HEK293T (cell line): Measurements from ENCODE around the gene ANO7.

Experiments used
- BHLHE40 ChIP-seq: fragments of 450-650 bp; IDR thresholded peaks from 2 replicates; pipeline ENCODE4 v1.6.1; 2016; ENCODE audit warnings: mild to moderate bottlenecking, moderate library complexity, borderline replicate concordance
- CTBP1 ChIP-seq: fragments of 450-650 bp; IDR thresholded peaks from 2 replicates; pipeline ENCODE4 v1.6.1; 2016; ENCODE audit warnings: borderline replicate concordance
- ELF4 ChIP-seq: fragments of 450-650 bp; IDR thresholded peaks from 2 replicates; pipeline ENCODE4 v1.6.1; 2017; ENCODE audit warnings: antibody characterized with exemption
- FOXK2 ChIP-seq: fragments of 450-650 bp; IDR thresholded peaks from 2 replicates; pipeline ENCODE4 v1.6.1; 2016; ENCODE audit warnings: mild to moderate bottlenecking
- FOXM1 ChIP-seq: fragments of 450-650 bp; IDR thresholded peaks from 2 replicates; pipeline ENCODE4 v1.6.1; 2017; ENCODE audit warnings: mild to moderate bottlenecking, borderline replicate concordance
- L3MBTL2 ChIP-seq: fragments of 450-650 bp; conservative IDR thresholded peaks from 2 replicates; pipeline ENCODE4 v1.6.1; 2016; ENCODE audit warnings: mild to moderate bottlenecking
- SP1 ChIP-seq: fragments of 450-650 bp; IDR thresholded peaks from 2 replicates; pipeline ENCODE4 v1.6.1; 2017
- SUZ12 ChIP-seq: fragments of 450-650 bp; IDR thresholded peaks from 2 replicates; pipeline ENCODE4 v1.6.1; 2016; ENCODE audit warnings: mild to moderate bottlenecking
- TARDBP ChIP-seq: fragments of 450-650 bp; IDR thresholded peaks from 2 replicates; pipeline ENCODE4 v1.6.1; 2016

DNA sequence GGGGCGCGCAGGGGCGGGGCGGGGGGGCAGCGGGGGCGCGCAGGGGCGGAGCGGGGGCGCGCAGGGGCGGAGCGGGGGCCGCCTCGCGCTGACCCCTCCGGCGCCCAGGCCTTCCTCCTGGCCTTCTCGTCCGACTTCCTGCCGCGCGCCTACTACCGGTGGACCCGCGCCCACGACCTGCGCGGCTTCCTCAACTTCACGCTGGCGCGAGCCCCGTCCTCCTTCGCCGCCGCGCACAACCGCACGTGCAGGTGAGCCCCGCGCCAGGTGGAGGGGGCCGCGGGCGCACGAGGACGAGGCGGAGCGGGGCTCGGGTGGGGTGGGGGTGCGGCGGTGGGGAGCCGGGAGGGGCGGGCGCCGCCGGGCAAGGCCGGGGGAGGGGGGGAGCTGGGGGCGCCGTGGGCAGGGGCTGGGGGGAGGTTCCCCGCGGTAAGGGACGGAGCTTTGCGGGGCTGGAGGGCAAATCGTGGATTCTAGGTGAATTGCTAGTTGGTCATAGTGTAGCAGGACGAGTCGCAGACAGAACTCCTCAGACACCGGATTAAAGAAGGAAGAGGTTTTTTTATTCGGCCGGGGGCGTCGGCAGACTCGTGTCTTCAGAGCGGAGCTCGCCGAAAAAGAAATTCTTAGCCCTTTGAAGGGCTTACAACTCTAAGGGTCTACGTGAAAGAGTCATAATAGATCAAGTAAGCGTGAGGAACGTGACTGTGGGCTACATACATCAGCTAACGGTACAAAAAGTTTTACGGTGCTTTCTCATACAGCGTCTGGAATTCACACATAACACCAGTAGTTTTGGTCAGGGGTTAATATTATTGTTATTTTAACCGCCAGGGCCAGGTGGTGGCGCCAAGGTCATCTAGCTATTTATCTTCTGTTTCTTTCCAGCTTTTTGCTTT, 29.9 kb downstream of the ANO7 start:
- TF ChIP-seq SP1, result no peak
- no peak for TF ChIP-seq SUZ12
- no peak for TF ChIP-seq ELF4
- TF ChIP-seq TARDBP, result no peak
- TF ChIP-seq L3MBTL2, result peak; percentile 59
- TF ChIP-seq CTBP1, result no peak
- no peak for TF ChIP-seq FOXK2
- TF ChIP-seq BHLHE40, result no peak
- TF ChIP-seq FOXM1, result no peak
